Measurements from ENCODE around the gene CDK2AP2. TPM values are rescaled to one million over a fixed set of nuclear protein-coding genes. Genes with fewer than 3 reads are reported as not detected.

Gene CDK2AP2
- total RNA-seq, 2 donors from 2014 or later = 57.1 to 91.9 TPM

- Histone ChIP-seq H3K4me1 (replicated peaks) (no peaks in the 10 kb centered on the region), H3K9me3 (no peaks in the 10 kb centered on the region), H3K27ac (no peak overlapping the region), H3K4me3 (no peak overlapping the region), H3K36me3 (no peaks in the 10 kb centered on the region), H3K27me3 (replicated peaks; ENCODE audit: insufficient read depth) (no peaks in the 10 kb centered on the region)
- TF ChIP-seq POLR2A (IDR thresholded peaks at IDR 0.05) (no peak), POLR2AphosphoS5 (IDR thresholded peaks at IDR 0.05) (no peak)
- TF ChIP-seq, protein P1, sequence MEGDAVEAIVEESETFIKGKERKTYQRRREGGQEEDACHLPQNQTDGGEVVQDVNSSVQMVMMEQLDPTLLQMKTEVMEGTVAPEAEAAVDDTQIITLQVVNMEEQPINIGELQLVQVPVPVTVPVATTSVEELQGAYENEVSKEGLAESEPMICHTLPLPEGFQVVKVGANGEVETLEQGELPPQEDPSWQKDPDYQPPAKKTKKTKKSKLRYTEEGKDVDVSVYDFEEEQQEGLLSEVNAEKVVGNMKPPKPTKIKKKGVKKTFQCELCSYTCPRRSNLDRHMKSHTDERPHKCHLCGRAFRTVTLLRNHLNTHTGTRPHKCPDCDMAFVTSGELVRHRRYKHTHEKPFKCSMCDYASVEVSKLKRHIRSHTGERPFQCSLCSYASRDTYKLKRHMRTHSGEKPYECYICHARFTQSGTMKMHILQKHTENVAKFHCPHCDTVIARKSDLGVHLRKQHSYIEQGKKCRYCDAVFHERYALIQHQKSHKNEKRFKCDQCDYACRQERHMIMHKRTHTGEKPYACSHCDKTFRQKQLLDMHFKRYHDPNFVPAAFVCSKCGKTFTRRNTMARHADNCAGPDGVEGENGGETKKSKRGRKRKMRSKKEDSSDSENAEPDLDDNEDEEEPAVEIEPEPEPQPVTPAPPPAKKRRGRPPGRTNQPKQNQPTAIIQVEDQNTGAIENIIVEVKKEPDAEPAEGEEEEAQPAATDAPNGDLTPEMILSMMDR (IDR thresholded peaks at IDR 0.05) = no peak
- intact Hi-C loops (cut with DNase I) = no loop called here
- DNase-seq (ENCODE audit: low spot score) = no peak
- WGBS = 91% methylated on average over 59 of the region's 59 CpGs
Observed at GRCh38 chr11:67494371-67495233, 13.4 kb downstream of the CDK2AP2 start.

DNA sequence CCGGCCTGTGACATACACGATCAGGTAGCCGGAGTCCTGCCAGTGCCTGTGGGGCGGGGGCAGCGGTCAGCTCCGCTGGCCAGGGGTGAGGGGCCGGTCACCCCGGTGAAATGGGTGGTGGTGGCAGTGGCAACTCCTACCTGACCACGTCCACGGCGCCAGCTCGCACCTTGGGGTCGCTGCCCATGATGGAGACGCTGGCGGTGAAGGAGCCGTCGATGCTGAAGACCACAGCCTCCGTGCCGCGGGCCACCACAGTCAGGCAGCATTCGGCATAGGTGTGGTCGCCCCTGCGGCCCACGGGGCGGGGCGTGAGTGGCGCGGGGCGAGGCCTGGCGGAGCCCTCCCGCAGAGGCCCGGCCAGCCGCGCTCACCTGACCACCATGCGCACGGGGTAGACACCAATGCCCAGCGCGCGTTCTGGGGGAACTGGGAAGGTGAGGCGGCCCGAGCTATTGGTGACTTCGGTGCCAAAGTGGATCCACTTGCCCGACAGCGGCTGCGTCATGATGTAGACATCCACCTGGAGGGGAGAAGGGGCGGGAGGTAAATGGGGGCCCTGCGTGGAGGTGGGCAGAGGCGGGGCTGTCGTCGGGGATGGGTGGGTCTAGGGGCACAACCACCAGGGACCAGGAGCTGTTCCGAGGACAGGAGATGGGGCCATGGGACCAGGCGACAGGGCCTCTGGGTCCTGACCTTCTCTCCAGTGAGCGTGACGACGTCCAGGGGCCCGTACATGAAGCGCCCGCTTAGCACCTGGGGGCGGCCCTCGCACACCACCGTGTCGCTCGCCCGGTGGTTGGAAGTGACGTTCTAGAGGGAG is 14.2 kb downstream of the CDK2AP2 start:
- intact Hi-C loops (cut with DNase I) = no loop called here
- Histone ChIP-seq H3K9me3 (no peaks in the 10 kb centered on the region), H3K4me3 (no peak overlapping the region), H3K27me3 (replicated peaks; ENCODE audit: insufficient read depth) (no peaks in the 10 kb centered on the region), H3K36me3 (no peaks in the 10 kb centered on the region), H3K27ac (no peak overlapping the region), H3K4me1 (replicated peaks) (no peaks in the 10 kb centered on the region)
- no peak for DNase-seq (ENCODE audit: low spot score)
- WGBS = 95% methylated on average over 63 of the region's 65 CpGs
- TF ChIP-seq, protein P1 (IDR thresholded peaks at IDR 0.05) = no peak
- TF ChIP-seq POLR2AphosphoS5 (IDR thresholded peaks at IDR 0.05) (no peak), POLR2A (IDR thresholded peaks at IDR 0.05) (no peak)

- Histone ChIP-seq H3K27me3 (replicated peaks; ENCODE audit: insufficient read depth) (no peaks in the 10 kb centered on the region), H3K36me3 (no peaks in the 10 kb centered on the region), H3K4me3 (no peak overlapping the region), H3K27ac (no peak overlapping the region), H3K4me1 (replicated peaks) (no peaks in the 10 kb centered on the region), H3K9me3 (no peaks in the 10 kb centered on the region)
- WGBS = 86% methylated on average over 33 of the region's 46 CpGs
- DNase-seq (ENCODE audit: low spot score) = no peak
- TF ChIP-seq POLR2A (IDR thresholded peaks at IDR 0.05) (no peak), POLR2AphosphoS5 (IDR thresholded peaks at IDR 0.05) (no peak)
- TF ChIP-seq, protein P1 (IDR thresholded peaks at IDR 0.05) = no peak
- intact Hi-C loops (cut with DNase I) = no loop called here
Observed at GRCh38 chr11:67492801-67493547, 15.0 kb downstream of the CDK2AP2 start.

DNA sequence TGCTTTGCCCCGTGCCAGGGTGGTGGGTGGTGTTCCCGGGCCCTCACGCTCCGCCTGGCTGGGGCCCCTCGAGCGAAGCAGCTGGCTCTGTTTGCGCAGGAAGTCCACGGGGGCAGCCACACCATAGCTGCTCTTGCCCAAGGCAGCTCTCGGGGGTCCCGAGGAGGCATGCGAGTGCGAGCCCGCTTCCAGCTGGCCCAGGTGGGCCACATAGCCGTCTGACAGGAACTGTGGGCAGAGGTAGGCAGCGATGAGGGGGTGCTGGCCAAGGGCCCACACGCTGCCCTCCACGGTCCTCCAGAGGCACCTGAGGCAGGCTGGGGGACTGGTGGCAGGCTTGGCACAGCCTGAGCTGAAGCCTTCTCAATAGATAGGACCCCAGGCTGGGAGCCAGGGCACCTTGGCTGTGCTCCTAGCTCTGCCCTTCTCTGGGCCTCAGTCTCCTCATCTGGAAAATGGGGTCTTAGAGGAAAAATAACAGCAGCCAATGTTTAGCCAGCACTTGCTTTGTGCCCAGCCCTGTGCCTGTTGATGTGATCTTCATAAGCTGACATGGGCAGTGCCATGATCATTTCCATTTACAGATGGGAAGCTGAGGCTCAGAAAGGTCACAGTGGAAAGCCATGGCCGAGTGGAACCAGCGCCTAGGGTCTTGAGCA is 15.8 kb downstream of the CDK2AP2 start:
- Histone ChIP-seq H3K27me3 (replicated peaks; ENCODE audit: insufficient read depth) (no peaks in the 10 kb centered on the region), H3K9me3 (no peaks in the 10 kb centered on the region), H3K4me1 (replicated peaks) (no peaks in the 10 kb centered on the region), H3K36me3 (no peaks in the 10 kb centered on the region), H3K27ac (no peak overlapping the region), H3K4me3 (no peak overlapping the region)
- TF ChIP-seq, protein P1 (IDR thresholded peaks at IDR 0.05) = no peak
- TF ChIP-seq POLR2AphosphoS5 (IDR thresholded peaks at IDR 0.05) = no peak
- TF ChIP-seq POLR2A (IDR thresholded peaks at IDR 0.05) = no peak
- WGBS = 78% methylated on average over 13 of the region's 19 CpGs
- intact Hi-C loops (cut with DNase I) = no loop called here
- no peak for DNase-seq (ENCODE audit: low spot score)

All from prostate gland (tissue), 2 donors.